Transverse colon (tissue), 4 donors: ENCODE measurements around the gene GALNT9. TPM values are rescaled to one million over a fixed set of nuclear protein-coding genes. Genes with fewer than 3 reads are reported as not detected.

Experiments used
- DNase-seq: peaks from one replicate; pipeline ENCODE4 v3.0.0-alpha.2; 2019
- H3K27ac ChIP-seq, 4 donors: fragments of 200-600 bp; sonication (generic); 2 replicates each; pipeline ENCODE4 v1.5.1; 2016 to 2018; ENCODE audit warnings: inconsistent platforms in 4 of 4
- H3K27me3 ChIP-seq: fragments of 200-600 bp; sonication (generic); 2 replicates; pipeline ENCODE4 v1.5.1; 2017; ENCODE audit warnings: inconsistent platforms
- H3K36me3 ChIP-seq, 4 donors: fragments of 200-600 bp; sonication (generic); 2 replicates each; pipeline ENCODE4 v1.5.1; 2017 to 2019; ENCODE audit warnings: inconsistent platforms in 4 of 4
- H3K4me1 ChIP-seq, 4 donors: fragments of 200-600 bp; sonication (generic); 2 replicates each; pipeline ENCODE4 v1.5.1; 2017 to 2020; ENCODE audit warnings: inconsistent platforms in 4 of 4
- H3K4me3 ChIP-seq, 4 donors: fragments of 200-600 bp; sonication (generic); 1 replicate in 1 of 4; 2 replicates in 3 of 4; pipeline versions ENCODE4 v1.5.1 to v1.6.1; 2017 to 2019; ENCODE audit warnings: inconsistent platforms in 4 of 4
- H3K9me3 ChIP-seq, 2 donors: fragments of 200-600 bp; sonication (generic); 2 replicates each; pipeline ENCODE4 v1.5.1; 2017 to 2019; ENCODE audit warnings: inconsistent platforms in 2 of 2
- EP300 ChIP-seq: sonication (generic); formaldehyde crosslinking; IDR thresholded peaks from one replicate; pipeline ENCODE4 v1.6.1; 2017; ENCODE audit warnings: antibody characterized with exemption, low read depth
- POLR2A ChIP-seq: fragments of 450-650 bp; IDR thresholded peaks from one replicate; pipeline ENCODE4 v1.6.1; 2016; ENCODE audit warnings: antibody characterized with exemption, mild to moderate bottlenecking, moderate library complexity
- POLR2AphosphoS5 ChIP-seq, 3 donors: sonication (generic); formaldehyde crosslinking; IDR thresholded peaks; one replicate each; pipeline ENCODE4 v1.6.1; 2016; ENCODE audit warnings: antibody characterized with exemption in 3 of 3
- WGBS, 2 donors: methylation state at CpG; one replicate each; pipeline ENCODE4 v1.1.5; 2018; ENCODE audit warnings: low coverage in 1 of 2; 5-methylcytosine and 5-hydroxymethylcytosine counted together
- in situ Hi-C, 4 donors: fragments of 200-750 bp; cut with MboI; loops; one replicate each; pipeline versions ENCODE4 v1.15.0 to v1.15.1; 2017; ENCODE audit warnings: low sequenced_read_pairs in 3 of 4, low pct_ligation_motif_present in 1 of 4, low pct_unique_long_range_greater_than_20kb in 1 of 4
- intact Hi-C: fragments of 100-400 bp; cut with DNase I; formaldehyde crosslinking; loops from one replicate; pipeline ENCODE4 v1.15.1; 2023; ENCODE audit warnings: low total_unique reads
- total RNA-seq, 4 donors: library from RNA; depleted of rRNA; stranded (reverse); fragments of >200 nt; gene quantifications; one replicate each; pipeline ENCODE4 v1.1.0, GENCODE V29; 2016
- TF ChIP-seq, protein P1 (sequence below), 5 experiments: fragments of 200-600 bp in 3 of 5; fragments of 450-650 bp in 2 of 5; sonication (generic) in 3 of 5; IDR thresholded peaks; 1 replicate in 2 of 5; 2 replicates in 3 of 5; pipeline ENCODE4 v1.5.1; 2016 to 2017; ENCODE audit warnings: antibody characterized with exemption in 5 of 5, inconsistent platforms in 3 of 5, mild to moderate bottlenecking in 2 of 5, moderate library complexity in 1 of 5

The GALNT9 gene
- total RNA-seq, 4 donors from 2014 or later = 0.82 to 4.5 TPM; not detected in 2

- TF ChIP-seq, protein P1, sequence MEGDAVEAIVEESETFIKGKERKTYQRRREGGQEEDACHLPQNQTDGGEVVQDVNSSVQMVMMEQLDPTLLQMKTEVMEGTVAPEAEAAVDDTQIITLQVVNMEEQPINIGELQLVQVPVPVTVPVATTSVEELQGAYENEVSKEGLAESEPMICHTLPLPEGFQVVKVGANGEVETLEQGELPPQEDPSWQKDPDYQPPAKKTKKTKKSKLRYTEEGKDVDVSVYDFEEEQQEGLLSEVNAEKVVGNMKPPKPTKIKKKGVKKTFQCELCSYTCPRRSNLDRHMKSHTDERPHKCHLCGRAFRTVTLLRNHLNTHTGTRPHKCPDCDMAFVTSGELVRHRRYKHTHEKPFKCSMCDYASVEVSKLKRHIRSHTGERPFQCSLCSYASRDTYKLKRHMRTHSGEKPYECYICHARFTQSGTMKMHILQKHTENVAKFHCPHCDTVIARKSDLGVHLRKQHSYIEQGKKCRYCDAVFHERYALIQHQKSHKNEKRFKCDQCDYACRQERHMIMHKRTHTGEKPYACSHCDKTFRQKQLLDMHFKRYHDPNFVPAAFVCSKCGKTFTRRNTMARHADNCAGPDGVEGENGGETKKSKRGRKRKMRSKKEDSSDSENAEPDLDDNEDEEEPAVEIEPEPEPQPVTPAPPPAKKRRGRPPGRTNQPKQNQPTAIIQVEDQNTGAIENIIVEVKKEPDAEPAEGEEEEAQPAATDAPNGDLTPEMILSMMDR (IDR thresholded peaks at IDR 0.05) = no peak
- TF ChIP-seq POLR2A (no peak), EP300 (no peak)
- no peaks in the 10 kb centered on the region for H3K9me3 ChIP-seq
- in situ Hi-C loops = no loop called here
- 86% methylated on average over 33 of the region's 33 CpGs; no CpG with 5 or more reads in 1 of the 2 donors for WGBS, 2 donors
- H3K36me3 ChIP-seq = no peaks in the 10 kb centered on the region
- peaks cover 46% of the 10 kb centered on the region for H3K27me3 ChIP-seq
- H3K27ac ChIP-seq = no peak overlapping the region
- intact Hi-C loops = no loop called here
- no peaks in the 10 kb centered on the region for H3K4me1 ChIP-seq
- DNase-seq = no peak
- H3K4me3 ChIP-seq = no peak overlapping the region
Measured at GRCh38 chr12:132170637-132171292, 158.6 kb downstream of the GALNT9 start.

- in situ Hi-C loops (no loop called here), intact Hi-C loops (no loop called here)
- Histone ChIP-seq H3K36me3 (no peaks in the 10 kb centered on the region), H3K4me1 (no peaks in the 10 kb centered on the region), H3K27ac (no peak overlapping the region), H3K4me3 (no peak overlapping the region), H3K9me3 (no peaks in the 10 kb centered on the region), H3K27me3 (peaks cover 40% of the 10 kb centered on the region)
- TF ChIP-seq POLR2A (no peak), POLR2AphosphoS5 (IDR thresholded peaks at IDR 0.05) (no peak), EP300 (no peak)
- TF ChIP-seq, protein P1 (IDR thresholded peaks at IDR 0.05) = no peak
- WGBS, 2 donors = 31 to 40% methylated on average over 6 to 16 of the region's 16 CpGs
- no peak for DNase-seq
Measured at GRCh38 chr12:132170094-132170636, 159.2 kb downstream of the GALNT9 start.

- H3K27ac ChIP-seq = no peak overlapping the region
- H3K9me3 ChIP-seq = no peaks in the 10 kb centered on the region
- no peaks in the 10 kb centered on the region for H3K36me3 ChIP-seq
- TF ChIP-seq EP300 = no peak
- TF ChIP-seq, protein P1 (IDR thresholded peaks at IDR 0.05) = no peak
- TF ChIP-seq POLR2AphosphoS5 (IDR thresholded peaks at IDR 0.05) = no peak
- TF ChIP-seq POLR2A = no peak
- in situ Hi-C loops = no loop called here
- WGBS, 2 donors = 66% methylated on average over 14 of the region's 17 CpGs; no CpG with 5 or more reads in 1 of the 2 donors
- DNase-seq = no peak
- peaks cover 32% of the 10 kb centered on the region for H3K27me3 ChIP-seq
- intact Hi-C loops = no loop called here
- no peaks in the 10 kb centered on the region for H3K4me1 ChIP-seq
- H3K4me3 ChIP-seq = no peak overlapping the region
Measured at GRCh38 chr12:132169376-132169775, 160.0 kb downstream of the GALNT9 start.

GRCh38 chr12:132168311-132169031 lies 160.9 kb downstream of the GALNT9 start:
- Histone ChIP-seq H3K27me3 (peaks cover 30% of the 10 kb centered on the region), H3K36me3 (no peaks in the 10 kb centered on the region), H3K4me3 (no peak overlapping the region), H3K4me1 (no peaks in the 10 kb centered on the region), H3K27ac (no peak overlapping the region), H3K9me3 (no peaks in the 10 kb centered on the region)
- intact Hi-C loops = no loop called here
- in situ Hi-C loops = no loop called here
- TF ChIP-seq POLR2AphosphoS5 (IDR thresholded peaks at IDR 0.05) (no peak), POLR2A (no peak), EP300 (no peak)
- TF ChIP-seq, protein P1 (IDR thresholded peaks at IDR 0.05) = no peak
- WGBS, 2 donors = 86% methylated on average over 21 of the region's 31 CpGs; no CpG with 5 or more reads in 1 of the 2 donors
- no peak for DNase-seq
